Stimulated activated CD4-positive, alpha-beta T cell treated with anti-CD3 and anti-CD28 coated beads, Interleukin-4, amount 100 ng/mL, for 24 hours (primary cell): Measurements from ENCODE around the gene CH25H.
"Not testable (repeated sequence)": the region's sequence is repeated elsewhere in the genome, so short reads cannot be mapped to it uniquely, and the experiment has no call there.

ENCODE experiments used
- DNase-seq: peaks from one replicate; pipeline ENCODE4 v3.0.0-alpha.2; 2020

The CH25H gene, protein sequence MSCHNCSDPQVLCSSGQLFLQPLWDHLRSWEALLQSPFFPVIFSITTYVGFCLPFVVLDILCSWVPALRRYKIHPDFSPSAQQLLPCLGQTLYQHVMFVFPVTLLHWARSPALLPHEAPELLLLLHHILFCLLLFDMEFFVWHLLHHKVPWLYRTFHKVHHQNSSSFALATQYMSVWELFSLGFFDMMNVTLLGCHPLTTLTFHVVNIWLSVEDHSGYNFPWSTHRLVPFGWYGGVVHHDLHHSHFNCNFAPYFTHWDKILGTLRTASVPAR

GRCh38 chr10:89207181-89207800 is at the start of gene CH25H:
Gene CH25H, minus strand, starts transcription at chr10:89207317. Its CDS starts 25 bp downstream, at chr10:89207292.
- DNase-seq, result peak; percentile 47

GRCh38 chr10:89256340-89256739 is 49.2 kb upstream of the CH25H start:
- DNase-seq, result no peak

DNA sequence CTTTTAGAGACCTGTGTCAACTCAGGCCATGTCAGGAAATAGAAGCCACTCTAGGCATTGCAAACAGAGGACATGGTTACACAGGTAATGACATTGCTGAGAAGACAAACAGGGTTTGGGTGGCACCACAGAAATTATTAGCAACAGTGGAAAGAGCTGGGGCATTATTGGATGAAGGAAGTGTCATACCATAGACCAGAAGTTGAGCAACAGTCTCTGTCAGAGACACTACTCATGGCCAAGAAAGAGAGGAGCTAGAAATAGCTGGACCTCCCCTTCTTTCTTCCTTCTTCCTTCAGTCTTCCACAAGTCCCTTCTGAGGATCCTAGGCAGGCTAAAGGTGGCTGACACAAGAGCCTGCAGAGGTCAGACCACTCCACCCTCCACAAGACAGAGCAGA is 48.7 kb upstream of the CH25H start:
- no peak for DNase-seq

DNA sequence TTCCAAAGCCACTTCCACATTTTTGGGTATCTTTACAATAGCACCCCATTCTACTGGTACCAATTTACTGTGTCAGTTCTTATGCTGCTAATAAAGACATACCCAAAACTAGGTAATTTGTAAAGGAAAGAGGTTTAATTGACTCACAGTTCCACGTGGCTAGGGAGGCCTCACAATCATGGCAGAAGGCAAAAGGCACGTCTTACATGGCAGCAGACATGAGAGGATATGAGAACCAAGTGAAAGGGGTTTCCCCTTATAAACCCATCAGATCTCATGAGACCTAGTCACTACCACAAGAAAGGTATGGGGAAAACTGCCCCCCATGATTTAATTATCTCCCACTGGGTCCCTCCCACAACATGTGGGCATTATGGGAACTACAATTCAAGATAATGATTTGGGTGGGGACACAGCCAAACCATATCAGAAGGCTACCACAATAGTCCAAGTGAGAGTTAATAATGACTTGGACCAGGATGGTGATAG is 48.0 kb upstream of the CH25H start:
- peak; percentile 20 for DNase-seq

DNA sequence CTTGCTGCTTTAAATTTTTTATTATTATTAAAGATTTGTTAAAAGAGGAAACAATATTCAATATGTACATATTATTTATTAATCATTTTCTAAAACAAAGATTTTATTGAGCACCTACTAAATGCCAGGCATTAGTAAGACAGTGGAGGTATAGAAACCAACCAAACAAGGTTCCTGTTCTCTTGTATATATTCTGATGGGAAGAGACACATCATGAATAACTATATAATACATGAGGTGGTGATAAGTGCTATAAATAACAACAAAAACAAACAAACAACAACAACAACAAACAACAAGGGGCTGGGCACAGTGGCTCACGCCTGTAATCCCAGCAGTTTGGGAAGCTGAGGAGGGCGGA is 45.1 kb upstream of the CH25H start:
- no peak for DNase-seq

DNA sequence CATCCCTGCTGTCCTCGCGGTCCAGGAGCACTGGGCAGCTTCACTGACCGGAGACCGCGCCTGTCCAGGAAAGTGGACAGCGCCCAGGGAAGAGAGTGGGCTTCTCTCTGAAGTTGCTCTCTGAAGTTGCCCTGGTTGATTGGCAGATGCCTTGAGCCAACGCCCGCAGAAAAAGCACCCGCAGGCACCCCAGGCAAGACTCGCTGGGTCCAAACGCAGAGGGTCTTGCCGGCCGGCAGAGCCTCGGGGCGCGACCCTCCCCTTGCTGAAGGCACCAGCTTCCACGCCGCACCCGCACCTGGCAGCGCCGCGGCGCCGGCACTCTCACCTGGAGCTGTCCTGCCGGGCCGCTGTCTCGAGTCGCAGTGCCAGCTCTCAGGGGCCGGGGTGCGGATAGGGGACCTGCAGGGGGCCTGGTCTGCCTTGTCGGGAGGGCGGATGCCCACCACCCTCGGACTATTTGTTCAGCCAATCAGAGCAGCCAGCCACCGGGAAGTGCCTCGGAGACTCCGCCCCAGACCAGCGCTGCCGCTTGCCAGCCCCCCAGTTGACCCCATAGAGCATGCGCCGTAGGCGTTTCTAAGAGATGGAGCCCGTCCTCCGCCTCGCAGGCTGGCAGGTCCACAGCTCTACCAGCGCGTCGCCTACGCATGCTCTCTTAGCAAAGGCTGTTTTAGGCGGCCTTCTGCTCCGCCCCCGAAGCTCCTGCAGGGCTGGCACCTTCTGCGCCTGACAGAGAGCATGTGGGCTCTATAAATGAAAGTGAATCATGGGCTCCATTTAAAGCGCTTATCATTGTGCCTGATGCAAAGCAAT is 44.5 kb upstream of the CH25H start, which contains the start of gene LIPA:
TSS of gene LIPA (minus strand) at position 367 of the 816 bp plus-strand sequence. CDS start 4,127 bp downstream, outside the sequence.
- DNase-seq, result peak; percentile 96

- no peak for DNase-seq
Measured at GRCh38 chr10:89250865-89251408, 43.8 kb upstream of the CH25H start.

GRCh38 chr10:89248990-89249389 is 41.9 kb upstream of the CH25H start:
- no peak for DNase-seq

DNA sequence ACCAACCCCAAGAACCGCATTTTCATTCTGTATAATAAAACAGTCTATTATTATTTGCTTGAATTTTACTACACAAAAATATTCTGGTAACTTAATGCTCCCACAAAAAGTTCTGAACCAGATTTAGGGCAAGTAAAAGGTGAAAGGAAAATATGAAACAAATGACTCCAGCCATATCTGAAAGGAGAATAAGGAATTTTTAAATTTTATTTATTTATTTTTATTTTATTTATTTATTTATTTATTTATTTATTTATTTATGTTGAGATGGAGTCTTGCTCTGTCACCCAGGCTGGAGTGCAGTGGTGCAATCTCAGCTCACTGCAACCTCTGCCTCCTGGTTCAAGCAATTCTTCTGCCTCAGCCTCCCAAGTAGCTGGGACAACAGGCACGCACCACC is 40.5 kb upstream of the CH25H start:
- not testable (repeated sequence) for DNase-seq

DNA sequence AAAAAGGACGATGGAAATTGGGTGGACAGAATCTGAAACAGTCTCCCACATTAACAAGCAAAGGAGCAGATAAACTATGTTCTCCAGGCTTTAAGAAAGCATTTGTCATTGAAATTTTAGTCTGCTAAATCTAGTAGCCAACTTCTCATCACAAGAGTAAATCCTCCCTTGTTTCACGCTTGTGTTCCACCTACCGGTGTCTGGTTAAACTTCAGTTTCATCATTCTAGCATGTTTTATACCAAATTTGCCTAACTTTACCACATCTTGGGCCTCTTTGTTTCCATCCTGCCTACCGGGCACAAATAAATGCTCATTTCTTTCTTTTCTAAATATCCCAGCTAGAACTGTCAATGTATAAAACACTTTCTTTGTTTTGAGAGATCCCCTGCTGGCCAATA is 38.7 kb upstream of the CH25H start:
- DNase-seq, result no peak

GRCh38 chr10:89242840-89243568 is 35.9 kb upstream of the CH25H start:
- no peak for DNase-seq

DNA sequence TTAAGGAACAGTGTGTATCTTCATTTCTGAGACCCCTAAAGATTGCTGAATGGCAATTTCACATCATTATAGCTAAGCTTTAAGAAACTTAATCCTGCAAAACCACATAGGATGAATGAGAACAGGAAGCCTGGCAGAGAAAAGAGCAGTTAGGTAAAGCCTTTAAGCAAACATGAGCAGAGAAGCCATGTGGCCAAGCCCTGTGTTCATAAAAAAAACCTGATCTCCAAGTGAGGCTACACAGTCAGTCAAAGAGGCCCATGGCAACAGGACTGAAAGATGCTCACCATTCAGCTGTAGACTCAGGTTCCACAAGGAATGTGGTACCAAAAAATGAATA is 35.2 kb upstream of the CH25H start:
- no peak for DNase-seq

GRCh38 chr10:89241486-89242344 is 34.6 kb upstream of the CH25H start:
- no peak for DNase-seq

DNA sequence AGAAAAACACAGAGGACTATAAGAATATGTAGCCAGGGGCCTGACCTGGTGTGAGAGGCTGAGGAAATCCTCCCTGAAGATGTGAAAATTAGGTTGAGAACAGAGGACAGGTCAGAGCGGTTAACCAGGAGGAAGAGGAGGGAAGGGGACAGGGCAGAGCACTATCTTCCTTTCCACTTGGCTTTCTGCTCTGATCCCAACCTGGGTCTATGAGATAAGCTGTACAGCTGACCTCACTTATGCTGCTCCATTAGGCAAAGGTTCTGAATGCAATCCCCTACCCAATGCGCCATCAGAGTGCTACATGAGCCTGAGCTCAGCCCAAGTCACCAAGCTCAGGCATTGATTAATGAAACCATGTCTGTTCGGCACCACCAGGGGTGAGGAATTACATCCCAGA is 33.9 kb upstream of the CH25H start:
- DNase-seq, result no peak

DNA sequence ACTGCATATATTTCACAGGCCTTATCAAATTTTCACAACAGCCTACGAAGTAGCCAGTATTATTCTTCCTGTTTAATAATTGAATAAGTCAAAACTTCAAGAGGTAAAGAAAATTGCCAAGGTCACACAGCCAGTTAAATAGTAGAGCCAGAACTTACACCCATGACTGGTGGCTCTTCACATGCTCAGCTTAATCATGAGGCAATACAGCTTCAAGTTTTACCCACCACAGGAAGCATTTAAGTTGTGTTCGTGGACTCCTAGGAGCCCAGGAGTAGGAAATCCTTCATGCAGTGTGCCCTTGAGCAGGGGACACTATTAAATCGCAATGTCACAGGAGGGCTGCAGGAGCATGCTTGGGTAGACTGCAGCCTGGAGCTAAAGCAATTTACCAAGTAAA is 33.4 kb upstream of the CH25H start:
- no peak for DNase-seq

- no peak for DNase-seq
Measured at GRCh38 chr10:89238956-89239644, 32.0 kb upstream of the CH25H start.

GRCh38 chr10:89237849-89238248 is 30.7 kb upstream of the CH25H start:
- DNase-seq, result no peak

DNA sequence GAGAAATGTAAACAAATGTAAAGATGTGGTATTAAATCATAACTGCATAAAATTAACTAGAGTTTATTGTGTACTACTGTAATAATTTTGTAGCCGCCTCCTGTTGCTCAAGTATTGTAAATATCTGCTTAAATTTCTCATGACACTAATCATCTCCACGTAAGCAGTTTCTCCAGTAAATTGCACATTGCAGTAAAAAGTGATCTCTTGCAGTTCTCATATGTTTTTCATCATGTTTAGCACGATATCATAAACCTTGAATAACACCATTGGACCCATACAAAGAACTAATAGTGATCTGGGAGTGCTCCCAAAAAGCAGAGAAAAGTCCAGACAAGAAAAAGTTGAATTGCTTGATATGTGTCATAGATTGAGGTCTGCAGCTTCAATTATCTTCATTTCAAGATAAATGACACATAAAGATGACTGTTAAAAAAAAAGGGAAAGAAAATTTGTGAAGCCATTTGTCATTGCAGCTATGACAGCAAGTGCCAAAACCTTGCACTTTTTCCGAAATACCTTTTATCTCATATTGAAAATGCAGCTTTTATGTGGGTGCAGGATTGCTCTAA is 29.2 kb upstream of the CH25H start:
- DNase-seq, result no peak

GRCh38 chr10:89235073-89235798 is 28.1 kb upstream of the CH25H start:
- DNase-seq, result no peak

GRCh38 chr10:89233033-89233432 is 25.9 kb upstream of the CH25H start:
- no peak for DNase-seq
